CD4-positive, alpha-beta memory T cell (primary cell): ENCODE results near the gene RBPJ. TPM values are rescaled to one million over a fixed set of nuclear protein-coding genes. Genes with fewer than 3 reads are reported as not detected.
A peak's percentile ranks its signal among the peaks of the same experiment; 100 is the strongest.

Experiments used
- CTCF ChIA-PET: fragments of 350-600 bp; sonication (Branson Sonifier 250); formaldehyde crosslinking; loops from one replicate; lab custom pipeline; 2021; ENCODE audit warnings: inconsistent platforms; ENCODE audit not compliant: partially characterized antibody; lab: Charles Lee
- POLR2A ChIA-PET: fragments of 350-600 bp; sonication (Branson Sonifier 250); formaldehyde crosslinking; loops from one replicate; lab custom pipeline; 2021; ENCODE audit not compliant: partially characterized antibody; lab: Charles Lee
- DNase-seq, 5 donors: peaks; one replicate each; pipeline versions ENCODE4 v3.0.0 to v3.0.0-alpha.2; 2020 to 2022; ENCODE audit warnings: mixed read lengths in 1 of 5
- H3K27ac ChIP-seq: one replicate; pipeline ENCODE4 v1.7.0; 2013; ENCODE audit warnings: low read depth, low read length
- H3K27me3 ChIP-seq: 2 replicates; pipeline ENCODE4 v1.7.0; 2013; ENCODE audit warnings: mild to moderate bottlenecking, low read length, moderate library complexity; ENCODE audit not compliant: insufficient read depth
- H3K36me3 ChIP-seq: 2 replicates; pipeline ENCODE4 v1.7.0; 2013; ENCODE audit warnings: mild to moderate bottlenecking, low read length, moderate library complexity; ENCODE audit not compliant: insufficient read depth
- H3K4me1 ChIP-seq: 2 replicates; pipeline ENCODE4 v1.7.0; 2013; ENCODE audit warnings: mild to moderate bottlenecking, low read length, moderate library complexity; ENCODE audit not compliant: insufficient read depth
- H3K4me3 ChIP-seq, 2 donors: one replicate each; pipeline ENCODE4 v1.7.0; 2013; ENCODE audit warnings: low read length in 2 of 2, mild to moderate bottlenecking in 1 of 2
- H3K9me3 ChIP-seq, 2 donors: one replicate each; pipeline ENCODE4 v1.7.0; 2013; ENCODE audit warnings: low read length in 2 of 2, control low read depth in 1 of 2; ENCODE audit not compliant: control insufficient read depth in 1 of 2
- H3K27ac Mint-ChIP-seq, 7 donors: one replicate each; pipeline ENCODE4 v1.8.0; 2020 to 2021; ENCODE audit warnings: mixed read lengths in 7 of 7, mild to moderate bottlenecking in 6 of 7, inconsistent platforms in 3 of 7, moderate library complexity in 3 of 7
- H3K27me3 Mint-ChIP-seq, 2 donors: one replicate each; pipeline ENCODE4 v1.8.0; 2020 to 2021; ENCODE audit warnings: mixed read lengths in 2 of 2
- H3K36me3 Mint-ChIP-seq, 2 donors: one replicate each; pipeline ENCODE4 v1.8.0; 2020 to 2021; ENCODE audit warnings: mixed read lengths in 2 of 2, inconsistent platforms in 1 of 2, mild to moderate bottlenecking in 1 of 2
- H3K4me1 Mint-ChIP-seq, 4 donors: one replicate each; pipeline ENCODE4 v1.8.0; 2020 to 2021; ENCODE audit warnings: mixed read lengths in 4 of 4, mild to moderate bottlenecking in 1 of 4
- H3K4me3 Mint-ChIP-seq, 8 donors: one replicate each; pipeline ENCODE4 v1.8.0; 2020 to 2021; ENCODE audit warnings: mixed read lengths in 8 of 8, mild to moderate bottlenecking in 7 of 8, moderate library complexity in 6 of 8, inconsistent platforms in 3 of 8
- H3K9me3 Mint-ChIP-seq, 8 donors: one replicate each; pipeline ENCODE4 v1.8.0; 2020 to 2021; ENCODE audit warnings: mixed read lengths in 8 of 8, mild to moderate bottlenecking in 5 of 8, inconsistent platforms in 3 of 8, moderate library complexity in 1 of 8
- intact Hi-C: fragments of 100-400 bp; cut with micrococcal nuclease; formaldehyde crosslinking; loops from one replicate; pipeline ENCODE4 v1.15.1; 2023
- polyA plus RNA-seq, 2 donors: library from polyadenylated mRNA; unstranded; fragments of 300-500 nt; fragmentation: Illumina TruSeq; gene quantifications; one replicate each; pipeline ENCODE4 v1.2.3, GENCODE V29; 2021
- total RNA-seq, 2 experiments: library from RNA; stranded (reverse); gene quantifications; one replicate each; pipeline ENCODE4 v1.2.3, GENCODE V29; 2021

Gene RBPJ
- total and polyA plus RNA-seq, 4 experiments from 2014 or later: 75.2 to 96.3 (median 91.5) TPM

- H3K4me1 ChIP-seq: no peaks in the 10 kb centered on the region
- Mint-ChIP-seq H3K36me3 (peaks cover 65 to 76% of the 10 kb centered on the region in 2 donors), H3K27ac (no peak overlapping the region), H3K9me3 (no peaks in the 10 kb centered on the region), H3K27me3 (no peaks in the 10 kb centered on the region), H3K4me1 (peaks cover 0 to 4% (median 3%) of the 10 kb centered on the region in 4 donors), H3K4me3 (no peak overlapping the region)
- peaks cover 17% of the 10 kb centered on the region for H3K36me3 ChIP-seq
- H3K4me3 ChIP-seq: no peak overlapping the region
- intact Hi-C loops: no loop called here
- no peak for DNase-seq
- no peaks in the 10 kb centered on the region for H3K27me3 ChIP-seq
- H3K27ac ChIP-seq: no peak overlapping the region
- H3K9me3 ChIP-seq: no peaks in the 10 kb centered on the region
- ChIA-PET CTCF (no interaction called here), POLR2A (no interaction called here)
These were observed 109.1 kb downstream of the RBPJ start for GRCh38 chr4:26429910-26430309.

- Histone ChIP-seq H3K36me3 (peaks cover 11% of the 10 kb centered on the region), H3K4me1 (no peaks in the 10 kb centered on the region), H3K9me3 (no peaks in the 10 kb centered on the region), H3K4me3 (no peak overlapping the region), H3K27me3 (no peaks in the 10 kb centered on the region), H3K27ac (no peak overlapping the region)
- H3K4me3 Mint-ChIP-seq: no peak overlapping the region
- no peaks in the 10 kb centered on the region for H3K27me3 Mint-ChIP-seq
- DNase-seq: no peak
- peaks cover 61 to 70% of the 10 kb centered on the region in 2 donors for H3K36me3 Mint-ChIP-seq
- intact Hi-C loops: no loop called here
- ChIA-PET CTCF (interaction anchor here (0.9 to 1.1 kb wide), 3 partner anchors 31 to 441 kb away, joined by 3 to 4 read pairs (median 3); no protein-coding TSS in a partner anchor), POLR2A (no interaction called here)
- no peak overlapping the region for H3K27ac Mint-ChIP-seq
- H3K9me3 Mint-ChIP-seq: no peaks in the 10 kb centered on the region
- peaks cover 0 to 4% (median 3%) of the 10 kb centered on the region in 4 donors for H3K4me1 Mint-ChIP-seq
These were observed 110.8 kb downstream of the RBPJ start for GRCh38 chr4:26431461-26432180.

GRCh38 chr4:26432419-26432818 is 111.6 kb downstream of the RBPJ start:
- Mint-ChIP-seq H3K27ac (peak overlapping the region in 1 of 7 donors; percentile 17), H3K4me3 (no peak overlapping the region), H3K9me3 (no peaks in the 10 kb centered on the region), H3K36me3 (peaks cover 53 to 65% of the 10 kb centered on the region in 2 donors), H3K27me3 (no peaks in the 10 kb centered on the region), H3K4me1 (peaks cover 0 to 4% (median 2%) of the 10 kb centered on the region in 4 donors)
- H3K36me3 ChIP-seq: peaks cover 11% of the 10 kb centered on the region
- no peaks in the 10 kb centered on the region for H3K4me1 ChIP-seq
- intact Hi-C loops: no loop called here
- ChIA-PET POLR2A (no interaction called here), CTCF (no interaction called here)
- H3K27me3 ChIP-seq: no peaks in the 10 kb centered on the region
- no peak overlapping the region for H3K4me3 ChIP-seq
- no peak overlapping the region for H3K27ac ChIP-seq
- no peaks in the 10 kb centered on the region for H3K9me3 ChIP-seq
- no peak for DNase-seq

- intact Hi-C loops: no loop called here
- Mint-ChIP-seq H3K4me1 (peaks cover 0 to 2% (median under 1%) of the 10 kb centered on the region in 4 donors), H3K4me3 (no peak overlapping the region), H3K27ac (peak overlapping the region in 1 of 7 donors; percentile 29), H3K27me3 (no peaks in the 10 kb centered on the region), H3K36me3 (peaks cover 50 to 60% of the 10 kb centered on the region in 2 donors), H3K9me3 (no peaks in the 10 kb centered on the region)
- POLR2A ChIA-PET: no interaction called here
- H3K4me3 ChIP-seq: no peak overlapping the region
- no peaks in the 10 kb centered on the region for H3K9me3 ChIP-seq
- DNase-seq: no peak
- no peak overlapping the region for H3K27ac ChIP-seq
- no peaks in the 10 kb centered on the region for H3K4me1 ChIP-seq
- no peaks in the 10 kb centered on the region for H3K27me3 ChIP-seq
- H3K36me3 ChIP-seq: peaks cover 11% of the 10 kb centered on the region
- CTCF ChIA-PET: no interaction called here
These were observed 112.7 kb downstream of the RBPJ start for GRCh38 chr4:26433556-26433955.

GRCh38 chr4:26434030-26434639 is 113.3 kb downstream of the RBPJ start:
- H3K36me3 ChIP-seq: peaks cover 11% of the 10 kb centered on the region
- Mint-ChIP-seq H3K27ac (no peak overlapping the region), H3K9me3 (no peaks in the 10 kb centered on the region), H3K4me1 (peaks cover 0 to 2% (median under 1%) of the 10 kb centered on the region in 4 donors), H3K4me3 (no peak overlapping the region), H3K36me3 (peaks cover 48 to 57% of the 10 kb centered on the region in 2 donors), H3K27me3 (no peaks in the 10 kb centered on the region)
- POLR2A ChIA-PET: no interaction called here
- H3K4me1 ChIP-seq: no peaks in the 10 kb centered on the region
- no peak overlapping the region for H3K4me3 ChIP-seq
- H3K27me3 ChIP-seq: no peaks in the 10 kb centered on the region
- no peaks in the 10 kb centered on the region for H3K9me3 ChIP-seq
- no peak for DNase-seq
- CTCF ChIA-PET: no interaction called here
- intact Hi-C loops: no loop called here
- H3K27ac ChIP-seq: no peak overlapping the region

GRCh38 chr4:26441102-26441501 is 120.3 kb downstream of the RBPJ start:
- Mint-ChIP-seq H3K27me3 (peaks cover 0 to 6% of the 10 kb centered on the region in 2 donors), H3K36me3 (peaks cover 2 to 10% of the 10 kb centered on the region in 2 donors), H3K27ac (no peak overlapping the region), H3K4me1 (no peaks in the 10 kb centered on the region), H3K9me3 (peaks cover 0 to 21% (median 13%) of the 10 kb centered on the region in 8 donors), H3K4me3 (no peak overlapping the region)
- no peak for DNase-seq
- Histone ChIP-seq H3K27ac (no peak overlapping the region), H3K4me1 (no peaks in the 10 kb centered on the region), H3K9me3 (no peaks in the 10 kb centered on the region), H3K36me3 (no peaks in the 10 kb centered on the region), H3K27me3 (no peaks in the 10 kb centered on the region), H3K4me3 (no peak overlapping the region)
- CTCF ChIA-PET: interaction anchor here (0.9 kb wide), 1 partner anchor 610 kb away, joined by 4 read pairs; no protein-coding TSS in a partner anchor
- POLR2A ChIA-PET: no interaction called here
- intact Hi-C loops: no loop called here

- Mint-ChIP-seq H3K27me3 (peaks cover 0 to 6% of the 10 kb centered on the region in 2 donors), H3K27ac (no peak overlapping the region), H3K4me3 (no peak overlapping the region), H3K4me1 (no peaks in the 10 kb centered on the region), H3K9me3 (peaks cover 0 to 21% (median 14%) of the 10 kb centered on the region in 8 donors), H3K36me3 (peaks cover 0 to 7% of the 10 kb centered on the region in 2 donors)
- H3K4me3 ChIP-seq: no peak overlapping the region
- H3K9me3 ChIP-seq: no peaks in the 10 kb centered on the region
- no peak for DNase-seq
- intact Hi-C loops: no loop called here
- no peaks in the 10 kb centered on the region for H3K36me3 ChIP-seq
- H3K4me1 ChIP-seq: no peaks in the 10 kb centered on the region
- no peaks in the 10 kb centered on the region for H3K27me3 ChIP-seq
- H3K27ac ChIP-seq: no peak overlapping the region
- ChIA-PET POLR2A (no interaction called here), CTCF (interaction anchor here (0.9 kb wide), 1 partner anchor 609 kb away, joined by 4 read pairs; no protein-coding TSS in a partner anchor)
These were observed 121.0 kb downstream of the RBPJ start for GRCh38 chr4:26441771-26442170.
